ENCODE measurements around the gene GAREM2. TPM values are rescaled to one million over a fixed set of nuclear protein-coding genes. Genes with fewer than 3 reads are reported as not detected.

The GAREM2 gene
- total RNA-seq, 2 donors from 2014 or later = 2.3 to 5.6 TPM

DNA sequence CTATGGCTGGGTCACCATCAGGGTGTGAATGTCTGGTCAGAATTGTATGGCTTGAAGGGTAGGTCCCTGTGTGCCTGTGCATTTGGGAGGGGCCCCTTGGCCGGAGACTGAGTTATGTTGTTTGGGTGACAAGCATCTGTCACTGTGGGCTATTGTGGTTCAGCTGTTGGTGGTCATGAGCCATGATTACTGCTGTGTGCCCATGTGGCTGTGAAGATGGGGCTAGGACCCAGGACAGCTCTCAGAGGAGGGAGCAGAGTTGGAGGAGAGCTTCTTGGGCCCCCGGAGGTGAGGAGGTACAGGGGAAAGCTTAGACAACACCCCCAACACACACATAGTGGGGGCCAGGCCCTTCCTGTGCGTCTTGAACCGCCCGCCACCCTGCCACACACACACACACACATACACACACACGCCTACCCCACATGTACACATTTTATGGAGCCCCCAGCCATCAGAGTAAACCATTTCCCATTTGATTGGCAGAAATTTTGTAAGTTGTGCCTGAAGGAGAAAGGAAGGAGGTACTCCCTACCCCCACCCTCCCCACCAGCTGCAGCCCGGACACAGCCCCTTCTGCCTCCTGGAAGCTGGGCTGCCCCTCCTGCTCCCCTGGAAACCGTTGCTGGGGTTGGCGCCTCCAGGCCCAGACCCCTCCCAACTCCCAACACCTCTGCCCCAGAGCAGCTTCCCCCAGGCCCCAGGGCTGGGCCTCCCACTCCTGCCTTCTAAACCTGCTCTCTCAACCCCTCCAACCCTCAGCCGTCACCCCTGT is 2.0 kb downstream of the GAREM2 start:
- peaks cover 10 to 17% of the 10 kb centered on the region in 2 donors for H3K4me1 ChIP-seq (ENCODE audit: control insufficient read depth in 1 of 2, low read depth in 2 of 2)
- H3K36me3 ChIP-seq = no peaks in the 10 kb centered on the region
- no peaks in the 10 kb centered on the region for H3K9me3 ChIP-seq
- ATAC-seq (ENCODE audit: insufficient number of reproducible peaks, low FRiP score, low read depth) (no peak), DNase-seq (ENCODE audit: low spot score) (no peak)
- TF ChIP-seq, protein P1, sequence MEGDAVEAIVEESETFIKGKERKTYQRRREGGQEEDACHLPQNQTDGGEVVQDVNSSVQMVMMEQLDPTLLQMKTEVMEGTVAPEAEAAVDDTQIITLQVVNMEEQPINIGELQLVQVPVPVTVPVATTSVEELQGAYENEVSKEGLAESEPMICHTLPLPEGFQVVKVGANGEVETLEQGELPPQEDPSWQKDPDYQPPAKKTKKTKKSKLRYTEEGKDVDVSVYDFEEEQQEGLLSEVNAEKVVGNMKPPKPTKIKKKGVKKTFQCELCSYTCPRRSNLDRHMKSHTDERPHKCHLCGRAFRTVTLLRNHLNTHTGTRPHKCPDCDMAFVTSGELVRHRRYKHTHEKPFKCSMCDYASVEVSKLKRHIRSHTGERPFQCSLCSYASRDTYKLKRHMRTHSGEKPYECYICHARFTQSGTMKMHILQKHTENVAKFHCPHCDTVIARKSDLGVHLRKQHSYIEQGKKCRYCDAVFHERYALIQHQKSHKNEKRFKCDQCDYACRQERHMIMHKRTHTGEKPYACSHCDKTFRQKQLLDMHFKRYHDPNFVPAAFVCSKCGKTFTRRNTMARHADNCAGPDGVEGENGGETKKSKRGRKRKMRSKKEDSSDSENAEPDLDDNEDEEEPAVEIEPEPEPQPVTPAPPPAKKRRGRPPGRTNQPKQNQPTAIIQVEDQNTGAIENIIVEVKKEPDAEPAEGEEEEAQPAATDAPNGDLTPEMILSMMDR (IDR thresholded peaks at IDR 0.05) = no peak
- peaks cover 11% of the 10 kb centered on the region for H3K27me3 ChIP-seq (replicated peaks; ENCODE audit: insufficient read depth)
- no peak overlapping the region for H3K27ac ChIP-seq
- no peak overlapping the region for H3K4me3 ChIP-seq

DNA sequence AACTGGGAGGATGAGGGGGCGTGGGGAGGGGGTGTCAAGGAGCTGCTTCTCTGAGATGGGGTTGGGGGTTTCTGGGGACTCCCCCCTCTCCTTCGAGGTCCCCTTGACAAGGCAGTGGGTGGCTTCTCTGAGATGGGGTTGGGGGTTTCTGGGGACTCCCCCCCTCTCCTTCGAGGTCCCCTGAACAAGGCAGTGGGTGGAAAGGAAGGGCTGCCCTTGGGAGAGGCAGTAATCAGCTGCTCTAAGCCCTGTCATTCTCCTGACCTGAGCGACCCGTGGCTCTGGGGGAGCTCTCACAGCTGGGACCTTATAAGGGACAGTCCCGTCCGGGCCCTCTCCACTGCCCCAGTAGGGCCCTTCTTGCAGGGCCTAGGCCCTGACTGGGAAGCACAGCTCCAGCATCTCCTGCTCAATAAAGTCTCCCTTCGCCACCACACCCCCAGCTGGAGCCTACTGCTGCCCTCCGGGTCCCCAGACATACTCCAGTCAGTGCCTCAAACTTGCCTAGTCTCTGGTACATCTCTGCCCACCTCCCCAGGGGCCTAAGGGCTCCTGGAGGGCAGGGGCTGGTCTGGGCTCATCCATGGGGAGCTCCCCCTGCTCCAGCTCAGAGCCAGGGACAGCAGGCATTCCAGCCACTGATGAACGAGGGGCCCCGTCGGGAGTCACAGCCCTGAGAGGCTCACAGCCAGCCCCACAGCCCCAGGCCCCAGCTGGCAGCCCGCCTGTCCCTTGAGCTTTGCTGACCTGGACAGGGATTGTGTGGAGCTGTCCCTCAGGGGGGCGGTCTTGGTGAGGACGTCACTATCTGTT is 2.8 kb downstream of the GAREM2 start:
- Histone ChIP-seq H3K9me3 (no peaks in the 10 kb centered on the region), H3K36me3 (no peaks in the 10 kb centered on the region), H3K4me3 (no peak overlapping the region), H3K4me1 (ENCODE audit: control insufficient read depth in 1 of 2, low read depth in 2 of 2) (peaks cover 10 to 17% of the 10 kb centered on the region in 2 donors), H3K27me3 (replicated peaks; ENCODE audit: insufficient read depth) (peaks cover 11% of the 10 kb centered on the region), H3K27ac (no peak overlapping the region)
- TF ChIP-seq, protein P1 (IDR thresholded peaks at IDR 0.05) = no peak
- ATAC-seq (ENCODE audit: insufficient number of reproducible peaks, low FRiP score, low read depth) (no peak), DNase-seq (ENCODE audit: low spot score) (no peak)

DNA sequence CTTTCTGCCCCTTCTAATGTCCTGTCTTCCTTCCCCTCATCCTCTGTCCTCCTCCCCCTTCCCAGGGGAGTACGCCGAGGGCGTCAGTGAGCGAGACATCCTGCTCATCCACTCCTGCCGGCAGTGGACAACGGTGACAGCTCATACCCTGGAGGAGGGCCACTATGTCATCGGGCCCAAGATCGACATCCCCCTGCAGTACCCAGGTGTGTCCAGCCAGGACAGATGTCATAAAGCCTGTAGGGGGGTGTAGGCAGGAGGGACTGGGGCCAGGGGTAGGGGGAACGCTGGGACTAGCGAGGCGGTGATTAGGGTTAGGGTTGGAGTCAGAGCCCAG is 3.4 kb downstream of the GAREM2 start:
- Histone ChIP-seq H3K4me1 (ENCODE audit: control insufficient read depth in 1 of 2, low read depth in 2 of 2) (peaks cover 10 to 17% of the 10 kb centered on the region in 2 donors), H3K27ac (no peak overlapping the region), H3K9me3 (no peaks in the 10 kb centered on the region), H3K4me3 (no peak overlapping the region), H3K36me3 (no peaks in the 10 kb centered on the region), H3K27me3 (replicated peaks; ENCODE audit: insufficient read depth) (peaks cover 11% of the 10 kb centered on the region)
- TF ChIP-seq, protein P1 (IDR thresholded peaks at IDR 0.05) = no peak
- ATAC-seq (ENCODE audit: insufficient number of reproducible peaks, low FRiP score, low read depth) = no peak
- DNase-seq (ENCODE audit: low spot score) = no peak

DNA sequence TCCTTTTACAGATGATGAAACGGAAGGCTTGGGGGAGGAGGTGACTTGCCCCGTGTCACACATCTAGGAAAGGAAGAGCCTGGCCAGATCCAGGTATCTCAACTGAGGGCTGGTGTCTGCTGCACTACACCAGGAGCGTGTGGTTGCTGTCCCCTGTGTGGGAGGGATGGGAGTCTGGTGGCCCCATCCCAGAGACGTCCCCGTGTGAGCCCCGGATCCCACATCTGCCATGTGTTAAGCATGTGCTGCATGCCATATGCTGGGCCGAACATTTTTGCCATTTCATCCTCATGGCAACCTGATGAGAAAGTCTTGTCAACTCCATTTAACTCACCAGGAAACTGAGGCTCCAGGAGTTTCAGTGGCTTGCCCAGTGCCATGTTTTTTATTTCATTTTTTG is 4.2 kb downstream of the GAREM2 start:
- H3K36me3 ChIP-seq = no peaks in the 10 kb centered on the region
- H3K4me3 ChIP-seq = no peak overlapping the region
- TF ChIP-seq, protein P1 (IDR thresholded peaks at IDR 0.05) = no peak
- H3K9me3 ChIP-seq = no peaks in the 10 kb centered on the region
- H3K4me1 ChIP-seq (ENCODE audit: control insufficient read depth in 1 of 2, low read depth in 2 of 2) = peaks cover 10 to 17% of the 10 kb centered on the region in 2 donors
- H3K27ac ChIP-seq = no peak overlapping the region
- peaks cover 11% of the 10 kb centered on the region for H3K27me3 ChIP-seq (replicated peaks; ENCODE audit: insufficient read depth)
- DNase-seq (ENCODE audit: low spot score) (no peak), ATAC-seq (ENCODE audit: insufficient number of reproducible peaks, low FRiP score, low read depth) (no peak)

DNA sequence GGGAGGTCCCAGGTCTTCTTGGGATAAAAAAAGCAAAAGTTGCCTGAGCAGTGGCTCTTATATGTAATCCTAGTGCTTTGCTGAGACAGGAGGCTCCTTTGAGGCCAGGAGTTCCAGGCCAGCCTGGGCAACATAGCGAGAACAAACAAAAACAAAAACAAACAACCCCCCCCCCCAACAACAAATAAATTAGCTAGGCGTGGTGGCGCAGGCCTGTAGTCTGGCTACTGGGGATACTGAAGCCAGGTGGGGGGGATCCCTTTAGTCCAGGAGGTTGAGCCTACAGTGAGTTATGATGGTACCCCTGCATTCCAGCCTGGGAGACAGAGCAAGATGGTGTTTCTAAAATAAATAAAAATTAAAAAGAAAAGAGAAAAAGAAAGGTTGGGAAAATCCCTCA is 5.4 kb downstream of the GAREM2 start:
- DNase-seq (ENCODE audit: low spot score) = no peak
- H3K36me3 ChIP-seq = no peaks in the 10 kb centered on the region
- TF ChIP-seq, protein P1 (IDR thresholded peaks at IDR 0.05) = no peak
- no peaks in the 10 kb centered on the region for H3K9me3 ChIP-seq
- H3K27me3 ChIP-seq (replicated peaks; ENCODE audit: insufficient read depth) = peaks cover 11% of the 10 kb centered on the region
- ATAC-seq (ENCODE audit: insufficient number of reproducible peaks, low FRiP score, low read depth) = no peak
- no peak overlapping the region for H3K27ac ChIP-seq
- H3K4me3 ChIP-seq = peak overlapping the region; percentile 67
- H3K4me1 ChIP-seq (ENCODE audit: control insufficient read depth in 1 of 2, low read depth in 2 of 2) = peaks cover 9 to 15% of the 10 kb centered on the region in 2 donors

Measured in thoracic aorta (tissue), 2 donors.